Transverse colon (tissue), 3 donors: Measurements from ENCODE around the gene SBNO2.

Experiments
- CTCF ChIP-seq, 5 experiments: fragments of 200-600 bp in 3 of 5; fragments of 450-650 bp in 2 of 5; sonication (generic) in 3 of 5; IDR thresholded peaks; 1 replicate in 2 of 5; 2 replicates in 3 of 5; pipeline ENCODE4 v1.5.1; 2016 to 2017; ENCODE audit warnings: antibody characterized with exemption in 5 of 5, inconsistent platforms in 3 of 5, mild to moderate bottlenecking in 2 of 5, moderate library complexity in 1 of 5
- POLR2A ChIP-seq: fragments of 450-650 bp; IDR thresholded peaks from one replicate; pipeline ENCODE4 v1.6.1; 2016; ENCODE audit warnings: antibody characterized with exemption, mild to moderate bottlenecking, moderate library complexity

GRCh38 chr19:1067341-1067957, 106.6 kb downstream of the SBNO2 start:
- no peak for TF ChIP-seq POLR2A
- no peak for TF ChIP-seq CTCF (IDR thresholded peaks at IDR 0.05)
